GM11168 (cell line): ENCODE measurements around the gene KY.
"Not testable (repeated sequence)": the region's sequence is repeated elsewhere in the genome, so short reads cannot be mapped to it uniquely, and the experiment has no call there.

Experiments
- in situ Hi-C: fragments of 300-500 bp; cut with MboI; formaldehyde crosslinking; loops from one replicate; pipeline ENCODE4 v1.12.0; 2022; ENCODE audit warnings: low sequenced_read_pairs; ENCODE audit not compliant: unreplicated experiment

KY gene

GRCh38 chr3:134607054-134608022 is 43.5 kb downstream of the KY start:
- in situ Hi-C loops = no loop called here

- in situ Hi-C loops = no loop called here
These were observed 44.5 kb downstream of the KY start for GRCh38 chr3:134606033-134607025.

- in situ Hi-C loops = no loop called here
These were observed 45.3 kb downstream of the KY start for GRCh38 chr3:134605556-134605955.

- in situ Hi-C loops = no loop called here
These were observed 46.9 kb downstream of the KY start for GRCh38 chr3:134603956-134604355.

- in situ Hi-C loops = no loop called here
These were observed 47.3 kb downstream of the KY start for GRCh38 chr3:134603480-134603879.

- in situ Hi-C loops = no loop called here
These were observed 48.4 kb downstream of the KY start for GRCh38 chr3:134602440-134602814.

GRCh38 chr3:134601539-134602439 is 49.0 kb downstream of the KY start:
- in situ Hi-C loops = no loop called here

GRCh38 chr3:134600685-134601463 is 49.9 kb downstream of the KY start:
- in situ Hi-C loops = no loop called here

- in situ Hi-C loops = no loop called here
These were observed 50.6 kb downstream of the KY start for GRCh38 chr3:134600206-134600605.

- in situ Hi-C loops = no loop called here
These were observed 51.9 kb downstream of the KY start for GRCh38 chr3:134598763-134599545.

- in situ Hi-C loops = no loop called here
These were observed 53.3 kb downstream of the KY start for GRCh38 chr3:134597390-134597970.

GRCh38 chr3:134594986-134595385 is 55.8 kb downstream of the KY start:
- in situ Hi-C loops = not testable (repeated sequence)

- in situ Hi-C loops = no loop called here
These were observed 56.5 kb downstream of the KY start for GRCh38 chr3:134594331-134594741.

- in situ Hi-C loops = no loop called here
These were observed 58.0 kb downstream of the KY start for GRCh38 chr3:134592806-134593205.

GRCh38 chr3:134590766-134591165 is 60.1 kb downstream of the KY start:
- in situ Hi-C loops = no loop called here

- in situ Hi-C loops = no loop called here
These were observed 71.6 kb downstream of the KY start for GRCh38 chr3:134579141-134579665.

GRCh38 chr3:134576831-134577230 is 74.0 kb downstream of the KY start:
- in situ Hi-C loops = no loop called here

- in situ Hi-C loops = no loop called here
These were observed 74.4 kb downstream of the KY start for GRCh38 chr3:134576426-134576825.
